GM23338 (cell line): ENCODE measurements around the gene PRKCH. TPM values are rescaled to one million over a fixed set of nuclear protein-coding genes. Genes with fewer than 3 reads are reported as not detected.
A peak's percentile ranks its signal among the peaks of the same experiment; 100 is the strongest.

Experiments used
- ATAC-seq: fragments of 200-7000 bp; cut with Tn5 transposase; 3 replicates; pipeline ENCODE4 v1.9.1; 2020
- DNase-seq: peaks from one replicate; pipeline ENCODE4 v3.0.0-alpha.2; 2015; ENCODE audit warnings: low spot score
- H2AFZ ChIP-seq: fragments of 200-600 bp; sonication (generic); 2 replicates; pipeline ENCODE4 v1.8.0; 2016; ENCODE audit warnings: antibody characterized with exemption, mild to moderate bottlenecking, moderate library complexity
- H3F3A ChIP-seq: fragments of 200-600 bp; sonication (generic); replicated peaks from 2 replicates; pipeline ENCODE4 v1.8.0; 2017; ENCODE audit warnings: antibody characterized with exemption, mixed run types, low read depth
- H3K27ac ChIP-seq: fragments of 200-600 bp; sonication (generic); 2 replicates; pipeline ENCODE4 v1.6.1; 2016; ENCODE audit warnings: low read depth
- H3K27me3 ChIP-seq: fragments of 200-600 bp; sonication (generic); 2 replicates; pipeline ENCODE4 v1.8.0; 2016; ENCODE audit warnings: mild to moderate bottlenecking, mixed run types, moderate library complexity; ENCODE audit not compliant: insufficient read depth
- H3K36me3 ChIP-seq: fragments of 200-600 bp; sonication (generic); 2 replicates; pipeline ENCODE4 v1.8.0; 2016; ENCODE audit warnings: mild to moderate bottlenecking; ENCODE audit not compliant: insufficient read depth
- H3K4me1 ChIP-seq: fragments of 200-600 bp; sonication (generic); 2 replicates; pipeline ENCODE4 v1.8.0; 2016; ENCODE audit warnings: mild to moderate bottlenecking, moderate library complexity; ENCODE audit not compliant: insufficient read depth
- H3K4me2 ChIP-seq: fragments of 200-600 bp; sonication (generic); 2 replicates; pipeline ENCODE4 v1.7.1; 2017; ENCODE audit warnings: mixed run types
- H3K4me3 ChIP-seq: fragments of 200-600 bp; sonication (generic); 2 replicates; pipeline ENCODE4 v1.6.1; 2016; ENCODE audit warnings: mixed run types
- H3K79me2 ChIP-seq: fragments of 200-600 bp; sonication (generic); replicated peaks from 2 replicates; pipeline ENCODE4 v1.8.0; 2017; ENCODE audit warnings: mild to moderate bottlenecking; ENCODE audit not compliant: insufficient read depth
- H3K9me2 ChIP-seq: fragments of 200-600 bp; sonication (generic); 2 replicates; pipeline ENCODE4 v1.8.0; 2017; ENCODE audit not compliant: insufficient read depth
- H4K20me1 ChIP-seq: fragments of 200-600 bp; sonication (generic); replicated peaks from 2 replicates; pipeline ENCODE4 v1.8.0; 2017; ENCODE audit warnings: mild to moderate bottlenecking; ENCODE audit not compliant: insufficient read depth
- H3K27ac Mint-ChIP-seq: 2 replicates; pipeline ENCODE4 v1.8.0; 2020; ENCODE audit warnings: inconsistent platforms, mild to moderate bottlenecking, moderate library complexity, mixed read lengths
- H3K27me3 Mint-ChIP-seq: 3 replicates; pipeline ENCODE4 v1.8.0; 2022; ENCODE audit warnings: low read depth, mild to moderate bottlenecking, moderate library complexity, mixed read lengths, inconsistent platforms; ENCODE audit not compliant: insufficient read depth, poor library complexity
- H3K36me3 Mint-ChIP-seq: 3 replicates; pipeline ENCODE4 v1.8.0; 2021; ENCODE audit warnings: low read depth, mild to moderate bottlenecking, inconsistent platforms, moderate library complexity, mixed read lengths
- H3K4me1 Mint-ChIP-seq: 3 replicates; pipeline ENCODE4 v1.8.0; 2020; ENCODE audit warnings: mild to moderate bottlenecking, inconsistent platforms, mixed read lengths
- H3K4me3 Mint-ChIP-seq: 3 replicates; pipeline ENCODE4 v1.8.0; 2021; ENCODE audit warnings: moderate library complexity, mild to moderate bottlenecking, inconsistent platforms, mixed read lengths
- H3K9me3 Mint-ChIP-seq: 3 replicates; pipeline ENCODE4 v1.8.0; 2020; ENCODE audit warnings: moderate library complexity, mild to moderate bottlenecking, inconsistent platforms, mixed read lengths
- CREB1 ChIP-seq: fragments of 250-450 bp; sonication (Bioruptor Pico); IDR thresholded peaks from 2 replicates; pipeline ENCODE4 v1.5.0; 2020; ENCODE audit warnings: low read depth, mild to moderate bottlenecking, moderate library complexity
- CTCF ChIP-seq, 2 experiments: fragments of 200-600 bp in 1 of 2; sonication (generic) in 1 of 2; conservative IDR thresholded peaks; 2 replicates each; pipeline versions ENCODE4 v1.5.1 to v1.6.1; 2016 to 2017; ENCODE audit warnings: antibody characterized with exemption in 2 of 2, low read depth in 2 of 2, mild to moderate bottlenecking in 2 of 2, moderate library complexity in 1 of 2
- ETS1 ChIP-seq: IDR thresholded peaks from 2 replicates; pipeline ENCODE4 v1.6.1; 2016; ENCODE audit warnings: antibody characterized with exemption
- POLR2AphosphoS5 ChIP-seq: IDR thresholded peaks from 2 replicates; pipeline ENCODE4 v1.6.1; 2016; ENCODE audit warnings: antibody characterized with exemption, low read depth
- REST ChIP-seq: IDR thresholded peaks from one replicate; pipeline ENCODE4 v1.6.1; 2018; ENCODE audit warnings: antibody characterized with exemption; ENCODE audit not compliant: unreplicated experiment
- STAT1 ChIP-seq: IDR thresholded peaks from one replicate; pipeline ENCODE4 v1.6.1; 2016; ENCODE audit warnings: antibody characterized with exemption; ENCODE audit not compliant: unreplicated experiment
- ZNF114 ChIP-seq: fragments of 250-450 bp; sonication (Bioruptor Pico); IDR thresholded peaks from 2 replicates; pipeline ENCODE4 v1.5.0; 2020; ENCODE audit warnings: mild to moderate bottlenecking, moderate library complexity
- ZNF331 ChIP-seq: fragments of 250-450 bp; sonication (Bioruptor Pico); IDR thresholded peaks from 2 replicates; pipeline ENCODE4 v1.5.0; 2020; ENCODE audit warnings: low read depth, mild to moderate bottlenecking, moderate library complexity
- polyA plus RNA-seq: library from polyadenylated mRNA; unstranded; fragments of >200 nt; fragmentation: Nextera tagmentation; extraction: Ambion mirVana; gene quantifications from 2 replicates; pipeline ENCODE4 v1.2.1, GENCODE V29; 2016
- total RNA-seq: library from RNA; depleted of rRNA; stranded (reverse); fragments of >200 nt; shearing (Covaris generic); gene quantifications from 2 replicates; pipeline ENCODE4 v1.2.3, GENCODE V29; 2014

The PRKCH gene
- total and polyA plus RNA-seq, 2 experiments from 2014 or later = 5.4 to 10.1 TPM

- no peak for ATAC-seq
- peak overlapping the region; percentile 98 for H2AFZ ChIP-seq
- Mint-ChIP-seq H3K27ac (no peak overlapping the region), H3K27me3 (peaks cover 13% of the 10 kb centered on the region), H3K9me3 (no peaks in the 10 kb centered on the region), H3K4me1 (peaks cover 26% of the 10 kb centered on the region), H3K4me3 (no peak overlapping the region; the same call in 2 of the 3 replicates), H3K36me3 (no peaks in the 10 kb centered on the region)
- no peaks in the 10 kb centered on the region; the same call in 1 of the 2 replicates for H3K36me3 ChIP-seq
- no peaks in the 10 kb centered on the region for H3K9me2 ChIP-seq
- H3K27ac ChIP-seq = no peak overlapping the region
- no peaks in the 10 kb centered on the region for H4K20me1 ChIP-seq
- H3K4me3 ChIP-seq = no peak overlapping the region
- no peak overlapping the region for H3K4me2 ChIP-seq
- 0 out of 2 replicates have a peak, but pooled peaks cover 9% of the 10 kb centered on the region for H3F3A ChIP-seq
- H3K27me3 ChIP-seq = peaks cover 10% of the 10 kb centered on the region
- H3K79me2 ChIP-seq = no peaks in the 10 kb centered on the region
- H3K4me1 ChIP-seq = peaks cover 22% of the 10 kb centered on the region
- no peak for DNase-seq
- no peak for TF ChIP-seq STAT1
- no peak for TF ChIP-seq POLR2AphosphoS5
- TF ChIP-seq ZNF331 (CRISPR knock-in tag) = no peak
- TF ChIP-seq REST = no peak
Measured at GRCh38 chr14:61570549-61571290, 249.3 kb downstream of the PRKCH start.

- H3K4me1 ChIP-seq = peaks cover 22% of the 10 kb centered on the region
- H3K79me2 ChIP-seq = no peaks in the 10 kb centered on the region
- H3K27ac Mint-ChIP-seq = no peak overlapping the region
- H3K27me3 Mint-ChIP-seq = peaks cover 13% of the 10 kb centered on the region
- H3F3A ChIP-seq = 0 out of 2 replicates have a peak, but pooled peaks cover 9% of the 10 kb centered on the region
- no peaks in the 10 kb centered on the region for H3K9me2 ChIP-seq
- no peak overlapping the region for H3K27ac ChIP-seq
- no peak for DNase-seq
- H3K4me2 ChIP-seq = no peak overlapping the region
- peaks cover 10% of the 10 kb centered on the region for H3K27me3 ChIP-seq
- H3K36me3 ChIP-seq = no peaks in the 10 kb centered on the region
- no peaks in the 10 kb centered on the region for H4K20me1 ChIP-seq
- H3K4me3 Mint-ChIP-seq = no peak overlapping the region
- H3K4me3 ChIP-seq = no peak overlapping the region
- TF ChIP-seq CTCF (conservative IDR thresholded peaks at IDR 0.05; ENCODE audit: low read depth in 2 of 2) (no peak), ZNF331 (CRISPR knock-in tag) (no peak), POLR2AphosphoS5 (no peak), ETS1 (no peak), CREB1 (CRISPR knock-in tag) (no peak), ZNF114 (CRISPR knock-in tag) (no peak), REST (no peak)
- peaks cover 26% of the 10 kb centered on the region for H3K4me1 Mint-ChIP-seq
- no peak for ATAC-seq
- H3K9me3 Mint-ChIP-seq = no peaks in the 10 kb centered on the region
- no peak overlapping the region for H2AFZ ChIP-seq
- H3K36me3 Mint-ChIP-seq = no peaks in the 10 kb centered on the region
Measured at GRCh38 chr14:61571917-61572316, 250.5 kb downstream of the PRKCH start.
